ENCODE measurements around the gene SDR39U1.

- TF ChIP-seq POLR2A (IDR thresholded peaks at IDR 0.05) (no peak), CTCF (IDR thresholded peaks at IDR 0.05 in 4 of 5, conservative IDR thresholded peaks at IDR 0.05 in 1 of 5) (no peak)
These were observed 13.8 kb downstream of the SDR39U1 start for GRCh38 chr14:24428628-24429394.
